ENCODE data around the gene NPC1. TPM values are rescaled to one million over a fixed set of nuclear protein-coding genes. Genes with fewer than 3 reads are reported as not detected.

NPC1 gene
- total RNA-seq, 1 donor from 2014 or later, result 21.6 TPM

DNA sequence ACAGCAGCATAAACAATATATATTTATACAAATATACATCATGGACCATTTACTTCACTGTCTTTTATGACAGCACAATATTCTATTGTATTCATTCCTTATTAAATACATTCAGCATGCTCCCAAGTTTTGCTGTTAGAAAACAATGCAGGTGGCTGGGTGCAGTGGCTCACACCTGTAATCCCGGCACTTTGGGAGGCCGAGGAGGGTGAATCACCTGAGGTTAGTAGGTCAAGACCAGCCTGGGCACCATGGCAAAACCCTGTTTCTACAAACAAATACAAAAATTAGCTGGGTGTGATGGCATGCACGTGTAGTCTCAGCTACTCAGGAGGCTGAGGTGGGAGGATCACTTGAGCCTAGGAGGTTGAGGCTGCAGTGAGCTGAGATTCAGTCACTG, 39.0 kb downstream of the NPC1 start:
- Histone ChIP-seq H3K4me1 (no peaks in the 10 kb centered on the region), H3K4me3 (no peak overlapping the region), H3K9me3 (no peaks in the 10 kb centered on the region), H3K27me3 (no peaks in the 10 kb centered on the region), H3K36me3 (peaks cover 59 to 95% of the 10 kb centered on the region in 2 donors), H3K27ac (no peak overlapping the region)
- intact Hi-C loops (cut with DNase I), result no loop called here
- TF ChIP-seq, protein P1, sequence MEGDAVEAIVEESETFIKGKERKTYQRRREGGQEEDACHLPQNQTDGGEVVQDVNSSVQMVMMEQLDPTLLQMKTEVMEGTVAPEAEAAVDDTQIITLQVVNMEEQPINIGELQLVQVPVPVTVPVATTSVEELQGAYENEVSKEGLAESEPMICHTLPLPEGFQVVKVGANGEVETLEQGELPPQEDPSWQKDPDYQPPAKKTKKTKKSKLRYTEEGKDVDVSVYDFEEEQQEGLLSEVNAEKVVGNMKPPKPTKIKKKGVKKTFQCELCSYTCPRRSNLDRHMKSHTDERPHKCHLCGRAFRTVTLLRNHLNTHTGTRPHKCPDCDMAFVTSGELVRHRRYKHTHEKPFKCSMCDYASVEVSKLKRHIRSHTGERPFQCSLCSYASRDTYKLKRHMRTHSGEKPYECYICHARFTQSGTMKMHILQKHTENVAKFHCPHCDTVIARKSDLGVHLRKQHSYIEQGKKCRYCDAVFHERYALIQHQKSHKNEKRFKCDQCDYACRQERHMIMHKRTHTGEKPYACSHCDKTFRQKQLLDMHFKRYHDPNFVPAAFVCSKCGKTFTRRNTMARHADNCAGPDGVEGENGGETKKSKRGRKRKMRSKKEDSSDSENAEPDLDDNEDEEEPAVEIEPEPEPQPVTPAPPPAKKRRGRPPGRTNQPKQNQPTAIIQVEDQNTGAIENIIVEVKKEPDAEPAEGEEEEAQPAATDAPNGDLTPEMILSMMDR (IDR thresholded peaks at IDR 0.05), result no peak
- no peak for DNase-seq (ENCODE audit: low spot score in 2 of 2)

DNA sequence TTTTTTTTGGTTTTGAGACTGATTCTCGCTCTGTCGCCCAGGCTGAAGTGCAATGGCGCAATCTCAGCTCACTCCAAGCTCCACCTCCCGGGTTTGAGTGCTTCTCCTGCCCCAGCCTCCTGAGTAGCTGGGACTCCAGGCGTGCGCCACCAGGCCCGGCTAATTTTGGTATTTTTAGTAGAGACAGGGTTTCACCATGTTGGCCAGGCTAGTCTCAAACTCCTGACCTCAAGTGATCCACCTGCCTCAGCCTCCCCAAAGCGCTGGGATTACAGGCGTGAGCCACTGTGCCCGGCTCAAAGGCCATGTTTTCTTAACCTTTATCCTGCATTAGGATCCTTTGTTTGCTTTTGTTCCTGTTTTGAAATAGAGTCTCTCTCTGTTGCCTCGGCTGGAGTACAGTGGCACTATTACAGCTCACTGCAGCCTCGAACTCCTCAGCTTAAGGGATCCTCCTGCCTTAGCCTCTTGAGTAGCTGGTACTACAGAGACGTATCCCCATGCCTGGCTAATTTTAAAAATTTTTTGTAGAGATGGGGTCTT, 41.0 kb downstream of the NPC1 start:
- no peak overlapping the region for H3K4me3 ChIP-seq
- intact Hi-C loops (cut with DNase I), result no loop called here
- H3K27me3 ChIP-seq, result no peaks in the 10 kb centered on the region
- H3K4me1 ChIP-seq, result no peaks in the 10 kb centered on the region
- TF ChIP-seq, protein P1 (IDR thresholded peaks at IDR 0.05), result no peak
- DNase-seq (ENCODE audit: low spot score in 2 of 2), result no peak
- peaks cover 58 to 96% of the 10 kb centered on the region in 2 donors for H3K36me3 ChIP-seq
- H3K27ac ChIP-seq, result no peak overlapping the region
- H3K9me3 ChIP-seq, result no peaks in the 10 kb centered on the region

DNA sequence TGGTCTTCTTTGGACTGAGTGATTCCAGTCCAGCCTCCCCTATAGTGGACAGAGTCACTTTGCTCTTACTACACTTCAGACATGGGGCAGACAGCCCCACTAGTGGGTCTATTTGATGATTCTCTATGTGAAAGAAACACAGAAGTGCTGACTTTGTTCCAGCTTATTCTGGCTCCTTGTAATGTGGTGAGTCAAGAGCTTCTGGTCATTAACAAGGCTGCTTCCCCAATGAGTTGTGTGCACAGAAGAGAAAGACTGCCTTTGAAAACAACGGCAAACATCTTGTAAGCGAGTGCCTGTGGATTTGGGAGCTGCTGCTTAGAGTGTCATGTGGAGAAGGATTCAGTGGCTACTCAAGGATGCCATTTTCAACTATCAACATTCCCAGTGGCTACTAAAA, 43.8 kb downstream of the NPC1 start:
- intact Hi-C loops (cut with DNase I), result no loop called here
- TF ChIP-seq, protein P1 (IDR thresholded peaks at IDR 0.05), result no peak
- Histone ChIP-seq H3K27ac (no peak overlapping the region), H3K36me3 (peaks cover 78 to 97% of the 10 kb centered on the region in 2 donors), H3K4me1 (no peaks in the 10 kb centered on the region), H3K4me3 (no peak overlapping the region), H3K27me3 (no peaks in the 10 kb centered on the region), H3K9me3 (no peaks in the 10 kb centered on the region)
- DNase-seq (ENCODE audit: low spot score in 2 of 2), result no peak

DNA sequence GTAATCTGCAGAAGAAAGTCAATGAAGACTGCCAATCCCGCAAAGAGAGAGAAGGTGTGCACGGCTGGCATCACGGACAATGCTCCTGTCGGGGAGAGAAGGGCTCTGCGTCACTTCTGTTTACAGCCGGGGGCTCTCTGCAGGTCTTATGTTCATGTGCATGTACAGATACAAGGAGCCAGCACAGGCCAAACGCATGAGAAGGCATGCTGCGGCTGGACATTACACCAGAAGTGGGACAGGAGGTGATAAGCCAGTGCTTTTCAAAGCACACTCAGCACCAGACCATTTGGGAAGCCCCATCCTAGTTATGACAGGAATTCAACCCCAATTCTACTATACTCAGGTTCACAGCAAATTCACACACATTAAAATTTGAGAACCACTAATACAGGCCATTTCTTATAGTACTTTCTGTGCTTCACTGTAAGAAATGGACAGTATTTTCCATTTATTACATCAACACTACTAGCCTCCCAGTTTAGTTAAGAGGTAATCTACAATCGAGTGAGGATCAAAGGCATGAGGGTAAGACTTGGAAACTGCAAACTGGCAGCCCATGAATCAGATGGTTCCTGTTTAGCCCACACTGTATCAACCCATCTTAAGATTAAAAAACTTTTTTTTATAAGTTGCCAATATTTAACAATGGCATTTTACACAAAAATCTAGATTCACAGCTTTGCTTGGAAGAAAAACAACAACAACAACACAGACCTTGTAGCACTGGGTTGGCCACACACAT, 44.8 kb downstream of the NPC1 start:
- no peak overlapping the region for H3K27ac ChIP-seq
- no peaks in the 10 kb centered on the region for H3K27me3 ChIP-seq
- no peak overlapping the region for H3K4me3 ChIP-seq
- H3K9me3 ChIP-seq, result no peaks in the 10 kb centered on the region
- TF ChIP-seq, protein P1 (IDR thresholded peaks at IDR 0.05), result no peak
- no peaks in the 10 kb centered on the region for H3K4me1 ChIP-seq
- H3K36me3 ChIP-seq, result peaks cover 78 to 97% of the 10 kb centered on the region in 2 donors
- intact Hi-C loops (cut with DNase I), result no loop called here
- DNase-seq (ENCODE audit: low spot score in 2 of 2), result no peak

DNA sequence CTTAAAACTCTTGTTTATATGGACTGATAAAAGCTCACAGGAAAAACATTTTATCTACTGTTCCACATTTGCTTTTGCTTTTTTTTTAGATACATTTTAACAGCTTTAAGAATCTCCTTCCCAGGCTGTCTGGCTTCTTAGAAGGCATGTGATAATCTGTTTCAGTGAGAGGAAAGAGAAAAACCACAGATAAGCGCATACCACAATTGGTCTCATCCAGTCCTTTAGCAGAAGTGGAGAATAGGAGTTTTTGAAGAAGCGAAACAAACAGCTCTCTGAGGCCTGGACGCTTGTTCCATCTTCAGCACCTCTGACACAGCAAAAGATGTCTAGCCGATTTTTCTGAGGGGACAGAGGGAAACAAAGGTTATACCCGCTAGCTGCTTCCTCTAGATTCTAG, 45.4 kb downstream of the NPC1 start:
- Histone ChIP-seq H3K27me3 (no peaks in the 10 kb centered on the region), H3K4me3 (no peak overlapping the region), H3K4me1 (no peaks in the 10 kb centered on the region), H3K36me3 (peaks cover 83 to 99% of the 10 kb centered on the region in 2 donors), H3K27ac (no peak overlapping the region), H3K9me3 (no peaks in the 10 kb centered on the region)
- TF ChIP-seq, protein P1 (IDR thresholded peaks at IDR 0.05), result no peak
- DNase-seq (ENCODE audit: low spot score in 2 of 2), result no peak
- intact Hi-C loops (cut with DNase I), result no loop called here
